ENCODE measurements around the gene THADA.

The THADA gene

GRCh38 chr2:43258547-43259156 lies 337.2 kb downstream of the THADA start:
- DNase-seq, result no peak

GRCh38 chr2:43255296-43255910 lies 340.4 kb downstream of the THADA start:
- no peak for DNase-seq

DNA sequence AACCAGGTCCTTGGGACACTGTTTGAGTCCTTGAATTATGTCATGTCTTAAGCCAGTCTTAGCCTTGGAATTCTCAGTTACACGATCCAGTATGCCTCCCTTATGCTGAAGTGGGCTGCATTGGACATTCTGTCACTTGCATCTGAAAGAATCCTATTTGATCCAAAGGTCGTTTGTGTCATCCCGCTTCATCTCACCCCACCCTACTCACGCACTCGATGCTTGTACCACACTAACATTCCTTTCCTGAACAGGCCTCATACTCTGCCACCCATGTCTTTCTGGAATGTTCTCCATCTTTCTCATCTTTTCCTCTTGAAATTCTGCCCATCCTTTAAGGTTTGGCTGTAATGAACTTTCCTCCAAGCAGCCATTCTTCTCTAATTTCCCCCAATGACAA lies 341.5 kb downstream of the THADA start:
- DNase-seq, result no peak

DNA sequence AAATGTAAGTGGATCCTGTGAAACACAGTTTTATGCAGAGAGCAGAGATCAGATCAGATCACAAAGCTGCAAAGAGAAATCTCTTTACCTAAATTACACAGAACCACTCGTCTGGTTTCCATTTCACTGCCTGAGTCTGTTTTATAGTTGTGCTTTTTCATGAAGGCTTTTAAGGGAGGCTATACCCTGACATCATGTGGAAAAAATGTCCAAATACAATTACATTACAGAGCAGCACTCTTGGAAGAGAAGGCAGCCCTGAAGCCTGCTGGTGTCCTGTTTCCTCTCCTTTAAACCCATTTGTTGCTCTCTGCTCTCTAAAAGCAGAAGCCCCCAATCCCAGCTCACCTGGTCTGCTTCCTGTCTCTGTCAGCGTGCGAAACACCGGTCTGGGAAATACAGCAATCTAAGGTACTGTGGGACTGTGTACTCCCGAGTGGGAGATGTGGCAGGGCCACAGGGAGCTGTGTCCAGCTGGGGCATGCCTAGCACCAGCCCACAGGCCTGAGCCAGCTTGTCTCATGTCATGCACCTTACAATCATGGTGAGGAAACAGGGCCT lies 344.6 kb downstream of the THADA start:
- no peak for DNase-seq

GRCh38 chr2:43250015-43250414 lies 345.8 kb downstream of the THADA start:
- no peak for DNase-seq

DNA sequence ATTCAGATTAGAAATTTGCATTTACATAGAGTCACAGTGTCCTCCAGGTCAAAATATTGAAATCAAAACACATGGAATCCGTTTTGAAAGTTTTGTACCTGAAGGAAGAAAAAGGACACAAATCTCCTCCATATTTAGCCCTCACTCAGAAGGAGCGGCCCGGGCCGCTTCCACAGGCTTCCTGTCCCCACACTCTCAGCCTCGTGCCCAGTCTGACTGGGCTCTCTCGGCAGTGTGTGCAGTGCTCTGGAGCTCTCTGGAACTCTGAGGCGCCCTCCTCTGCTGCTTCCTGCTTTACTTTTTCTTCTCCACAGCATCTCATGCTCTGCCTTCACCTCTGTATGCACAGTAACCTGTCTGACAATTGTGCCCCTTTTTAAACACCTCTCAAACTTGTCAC lies 347.2 kb downstream of the THADA start:
- no peak for DNase-seq

GRCh38 chr2:43246641-43247040 lies 349.2 kb downstream of the THADA start:
- no peak for DNase-seq

DNA sequence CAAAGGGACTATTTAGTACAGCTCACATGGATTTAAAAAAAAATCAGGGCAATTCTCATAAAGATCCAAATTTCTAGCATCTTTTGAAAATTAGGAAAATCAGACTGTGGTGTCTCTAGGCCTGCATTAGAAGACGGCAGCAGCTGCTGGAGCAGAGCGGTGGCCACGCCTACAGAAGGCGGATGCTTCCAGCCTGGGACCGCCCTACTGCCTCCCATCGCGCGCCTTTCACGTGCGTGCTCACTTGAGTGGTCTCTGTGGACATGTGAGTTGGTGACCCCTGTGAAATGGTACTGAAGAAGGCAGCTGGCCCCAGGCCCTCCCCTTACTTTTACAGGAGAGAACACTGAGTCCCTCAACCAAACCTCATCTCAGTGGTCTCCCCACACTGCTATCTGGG lies 354.3 kb downstream of the THADA start:
- no peak for DNase-seq

DNA sequence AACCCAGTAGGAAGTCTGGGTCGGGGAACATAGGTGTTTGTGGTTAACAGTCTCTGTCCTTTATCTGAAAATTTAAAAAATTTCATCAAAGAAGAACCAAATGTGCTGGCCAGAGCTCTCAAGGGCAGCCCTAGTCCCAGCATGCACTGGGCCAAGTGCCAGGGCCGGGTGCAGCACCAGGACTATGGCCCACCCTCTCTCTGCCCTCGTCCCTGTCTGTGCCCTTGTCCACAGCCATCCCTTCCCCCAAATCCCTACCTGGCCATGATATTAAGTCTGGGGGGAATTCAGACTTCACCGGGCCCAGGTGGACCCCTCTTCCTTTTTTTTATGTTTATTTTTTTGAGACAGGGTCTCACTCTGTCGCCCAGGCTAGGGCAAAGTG lies 355.1 kb downstream of the THADA start:
- DNase-seq, result no peak

DNA sequence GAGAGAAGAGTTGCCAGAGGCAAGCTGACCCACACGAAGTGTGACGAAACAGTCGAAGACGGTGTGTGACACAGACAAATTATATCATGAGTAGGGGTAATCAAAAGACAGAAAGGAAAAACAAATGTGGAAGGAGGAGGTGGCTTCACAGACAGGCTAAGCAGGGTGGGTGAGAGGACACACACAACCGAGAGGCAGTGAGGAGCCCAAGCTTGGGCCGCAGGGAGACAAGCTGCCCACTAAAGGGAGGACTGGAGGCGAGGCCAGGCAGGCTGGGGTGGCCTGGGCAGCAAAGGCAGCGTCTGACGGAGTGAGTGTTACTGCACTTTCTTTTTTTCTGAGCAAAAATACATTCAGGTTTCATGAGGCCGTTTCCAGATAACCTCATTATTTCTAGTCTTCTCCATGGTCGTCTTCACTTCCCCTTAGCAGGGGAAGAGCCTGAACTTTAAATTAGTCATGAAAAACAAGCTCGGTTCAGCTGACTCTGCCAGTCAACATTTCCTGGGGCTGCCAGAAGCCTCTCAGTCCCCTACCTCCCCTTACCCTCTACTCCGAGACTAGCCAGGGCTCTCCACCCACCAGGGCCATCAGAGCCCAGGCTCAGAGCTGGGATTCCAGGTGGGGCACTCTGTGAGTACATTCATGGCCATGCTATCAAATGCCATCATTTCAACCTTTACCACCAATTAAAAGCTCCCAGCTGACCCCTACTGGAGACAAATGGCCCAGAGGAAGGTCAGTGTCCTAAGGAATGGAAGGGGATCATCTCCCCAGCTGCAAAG lies 355.7 kb downstream of the THADA start:
- no peak for DNase-seq

DNA sequence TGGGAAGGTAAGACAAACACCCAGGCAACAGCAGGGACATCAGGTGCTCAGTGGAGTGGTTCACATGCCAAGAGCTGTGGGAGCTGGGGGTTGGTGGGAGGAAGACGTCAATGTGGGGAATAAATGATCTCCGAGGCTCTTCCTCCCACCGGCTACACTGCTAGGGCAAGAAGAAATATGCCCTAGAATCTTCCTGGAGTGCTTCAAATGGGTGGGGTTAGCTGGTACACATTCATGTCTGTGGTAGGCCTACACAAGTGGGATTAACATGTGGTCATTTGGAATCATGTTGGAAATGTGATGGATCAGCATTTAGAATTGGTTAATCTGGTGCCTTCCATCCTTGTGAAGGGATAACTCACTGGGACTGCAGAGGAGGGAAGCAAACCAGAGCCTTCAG lies 357.0 kb downstream of the THADA start:
- DNase-seq, result no peak

DNA sequence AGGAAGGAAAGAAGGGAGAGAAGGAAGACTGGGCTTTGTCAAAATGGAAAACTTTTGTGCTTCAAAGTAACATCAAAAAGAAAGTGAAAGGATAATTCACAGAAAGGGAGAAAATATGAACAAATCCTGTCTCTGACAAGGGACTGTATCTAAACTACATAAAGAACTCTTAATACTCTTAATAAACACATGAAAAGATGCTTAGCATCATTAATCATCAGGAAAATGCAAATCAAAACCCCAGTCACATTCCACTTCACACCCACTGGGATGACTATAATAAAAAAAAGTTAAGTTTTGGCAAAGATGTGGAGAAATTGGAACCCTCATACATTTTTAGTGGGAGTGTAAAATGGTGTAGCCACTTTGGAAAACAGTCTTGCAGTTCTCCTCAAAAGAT lies 357.7 kb downstream of the THADA start:
- no peak for DNase-seq

DNA sequence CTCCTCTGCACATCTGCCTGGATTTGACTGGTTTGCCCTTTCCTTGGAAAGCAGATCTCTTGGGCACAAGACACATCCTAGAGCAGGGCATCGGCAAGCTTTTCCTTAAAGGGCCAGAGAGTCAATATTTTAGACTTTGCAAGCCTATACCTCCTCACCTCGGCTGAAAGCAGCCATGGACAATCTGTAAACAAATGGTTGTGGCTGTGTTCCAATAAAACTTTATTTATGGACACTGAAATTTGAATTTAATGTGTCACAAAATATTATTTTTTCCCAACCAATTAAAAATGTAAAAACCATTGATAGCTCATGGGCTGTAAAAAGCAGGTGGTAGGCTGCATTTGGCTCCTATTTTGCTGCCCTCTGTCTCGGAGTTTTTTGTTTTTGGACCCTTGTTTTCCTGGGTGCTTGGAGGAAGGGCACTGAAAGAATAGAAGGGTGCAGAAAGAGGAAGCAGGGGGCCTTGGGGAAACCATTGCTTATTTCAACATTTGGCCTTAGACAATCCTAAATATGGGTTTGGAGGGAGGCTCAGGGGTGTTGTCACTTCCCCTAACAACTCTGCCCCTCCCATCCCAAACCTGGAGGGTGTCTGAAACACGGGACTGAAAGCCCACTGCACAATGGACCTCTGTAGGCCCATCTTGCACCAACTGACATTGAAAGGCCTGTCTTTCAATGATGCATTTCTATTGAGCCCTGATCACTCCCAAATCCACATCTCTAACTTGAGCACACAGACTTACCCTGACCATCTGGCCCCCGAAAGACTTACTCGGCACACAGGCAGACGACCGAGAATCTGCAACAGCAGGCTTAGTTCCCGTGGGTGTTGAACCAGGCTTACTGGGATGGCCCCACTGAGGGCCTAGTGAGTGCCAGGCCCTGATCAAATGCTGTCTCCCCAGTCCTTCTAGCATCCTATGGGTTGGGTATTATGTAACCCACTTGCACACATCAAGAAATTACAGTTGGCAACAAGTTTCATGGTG lies 362.3 kb downstream of the THADA start:
- DNase-seq, result no peak

DNA sequence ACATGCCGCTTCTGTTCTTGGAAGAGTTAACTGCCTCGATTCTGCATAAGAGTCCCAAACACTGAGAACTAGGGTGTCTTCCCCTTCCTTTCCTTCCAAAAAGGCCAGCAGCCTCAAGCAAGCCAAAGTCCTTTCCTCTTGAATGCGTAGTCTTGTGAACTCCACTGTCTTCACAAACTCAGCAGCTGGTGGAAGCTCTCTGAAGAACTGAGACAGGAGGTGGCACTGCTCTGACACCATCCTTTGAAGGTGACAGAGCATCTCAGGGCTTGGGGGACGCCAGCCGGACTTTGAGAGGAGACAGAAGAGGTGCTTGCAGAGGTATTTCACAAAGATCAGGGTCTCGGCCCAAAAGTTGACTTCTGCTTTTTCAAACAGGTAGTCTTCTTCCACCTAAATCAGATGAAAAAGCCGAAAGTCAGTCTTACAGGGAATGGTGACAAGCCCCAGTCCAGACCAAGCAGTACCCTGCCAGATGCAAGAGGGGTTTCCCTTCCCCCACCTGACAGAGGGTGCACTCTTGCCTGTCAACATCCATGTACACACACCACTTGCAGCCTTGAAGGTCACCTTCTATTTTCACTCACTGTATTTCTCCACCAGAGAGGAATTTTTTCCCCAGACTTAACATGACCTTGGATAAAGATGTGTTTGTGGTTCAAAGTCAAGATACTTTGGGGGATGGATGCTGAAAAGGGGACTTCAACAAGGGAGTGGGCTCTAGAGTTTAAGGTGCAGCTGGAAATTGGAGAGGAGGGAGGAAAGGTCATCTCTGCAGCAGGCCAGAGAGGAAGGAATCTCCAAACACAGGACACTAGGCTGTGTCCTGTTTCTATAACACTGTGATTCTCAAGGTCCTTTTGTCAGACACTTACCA lies 364.6 kb downstream of the THADA start:
- no peak for DNase-seq

GRCh38 chr2:43230351-43230885 lies 365.4 kb downstream of the THADA start:
- DNase-seq, result no peak

- no peak for DNase-seq
These were observed 366.8 kb downstream of the THADA start for GRCh38 chr2:43228756-43229659.

- DNase-seq, result no peak
These were observed 367.5 kb downstream of the THADA start for GRCh38 chr2:43228321-43228751.

- no peak for DNase-seq
These were observed 368.0 kb downstream of the THADA start for GRCh38 chr2:43227830-43228281.

Measured in anterior cingulate cortex (tissue), 58 donors.